Smooth muscle cell (in vitro differentiated cells): ENCODE results near the gene SP100. TPM values are rescaled to one million over a fixed set of nuclear protein-coding genes. Genes with fewer than 3 reads are reported as not detected.

Source experiments
- DNase-seq: peaks from one replicate; lab custom pipeline; 2025; ENCODE audit not compliant: unreplicated experiment; lab: John Stamatoyannopoulos, UW
- H2AFZ ChIP-seq: fragments of 200-600 bp; sonication (generic); 2 replicates; pipeline ENCODE4 v1.6.0; 2016; ENCODE audit warnings: antibody characterized with exemption, low read depth, mild to moderate bottlenecking
- H3F3A ChIP-seq: fragments of 200-600 bp; sonication (generic); 2 replicates; pipeline ENCODE4 v1.6.0; 2017; ENCODE audit warnings: antibody characterized with exemption, low read depth
- H3K27ac ChIP-seq: fragments of 200-600 bp; sonication (generic); 2 replicates; pipeline ENCODE4 v1.5.1; 2016; ENCODE audit warnings: low read depth, mild to moderate bottlenecking
- H3K27me3 ChIP-seq: fragments of 200-600 bp; sonication (generic); 2 replicates; pipeline ENCODE4 v1.6.1; 2016; ENCODE audit warnings: low read depth, mild to moderate bottlenecking
- H3K36me3 ChIP-seq: fragments of 200-600 bp; sonication (generic); 2 replicates; pipeline ENCODE4 v1.5.1; 2016; ENCODE audit warnings: low read depth
- H3K4me1 ChIP-seq: fragments of 200-600 bp; sonication (generic); 2 replicates; pipeline ENCODE4 v1.5.1; 2016; ENCODE audit warnings: low read depth
- H3K4me2 ChIP-seq: fragments of 200-600 bp; sonication (generic); 2 replicates; pipeline ENCODE4 v1.6.0; 2016; ENCODE audit warnings: mild to moderate bottlenecking
- H3K4me3 ChIP-seq: fragments of 200-600 bp; sonication (generic); 2 replicates; pipeline ENCODE4 v1.5.1; 2016; ENCODE audit warnings: mild to moderate bottlenecking
- H3K79me2 ChIP-seq: fragments of 200-600 bp; sonication (generic); 2 replicates; pipeline ENCODE4 v1.6.0; 2016; ENCODE audit warnings: low read depth, mild to moderate bottlenecking
- H3K9ac ChIP-seq: fragments of 200-600 bp; sonication (generic); 2 replicates; pipeline ENCODE4 v1.6.0; 2016; ENCODE audit warnings: low read depth
- H3K9me3 ChIP-seq: fragments of 200-600 bp; sonication (generic); replicated peaks from 2 replicates; pipeline ENCODE4 v1.5.1; 2016; ENCODE audit warnings: low read depth
- H4K20me1 ChIP-seq: fragments of 200-600 bp; sonication (generic); 2 replicates; pipeline ENCODE4 v1.6.0; 2016; ENCODE audit warnings: low read depth
- CTCF ChIP-seq: fragments of 200-600 bp; sonication (generic); IDR thresholded peaks from 2 replicates; pipeline ENCODE4 v1.5.1; 2017; ENCODE audit warnings: borderline replicate concordance, mild to moderate bottlenecking, antibody characterized with exemption; ENCODE audit not compliant: insufficient read depth, poor library complexity, severe bottlenecking
- WGBS: methylation state at CpG from one replicate; pipeline ENCODE4 v1.1.7; 2016; ENCODE audit warnings: low lambda C conversion rate; 5-methylcytosine and 5-hydroxymethylcytosine counted together
- polyA plus RNA-seq: library from polyadenylated mRNA; unstranded; fragments of >200 nt; fragmentation: Nextera tagmentation; extraction: Ambion mirVana; gene quantifications from 2 replicates; pipeline ENCODE4 v1.2.1, GENCODE V29; 2016
- total RNA-seq: library from RNA; depleted of rRNA; stranded (reverse); fragments of >200 nt; gene quantifications from 2 replicates; pipeline ENCODE4 v1.2.3, GENCODE V29; 2014

Gene SP100
- total and polyA plus RNA-seq, 2 experiments from 2014 or later = 14.7 to 15.5 TPM

GRCh38 chr2:230564805-230565779 is 149.1 kb downstream of the SP100 start:
- DNase-seq = no peak
- Histone ChIP-seq H3K9ac (no peak overlapping the region), H3K79me2 (no peaks in the 10 kb centered on the region), H2AFZ (no peak overlapping the region), H3K4me2 (no peak overlapping the region), H4K20me1 (no peaks in the 10 kb centered on the region), H3K9me3 (no peaks in the 10 kb centered on the region), H3F3A (no peaks in the 10 kb centered on the region), H3K4me1 (no peaks in the 10 kb centered on the region), H3K27ac (no peak overlapping the region), H3K36me3 (no peaks in the 10 kb centered on the region), H3K27me3 (no peaks in the 10 kb centered on the region), H3K4me3 (no peak overlapping the region)
- WGBS = 57% methylated on average over 11 of the region's 11 CpGs
- TF ChIP-seq CTCF = no peak

- H3K4me1 ChIP-seq = no peaks in the 10 kb centered on the region
- DNase-seq = no peak
- H3K27me3 ChIP-seq = no peaks in the 10 kb centered on the region
- no peak overlapping the region for H2AFZ ChIP-seq
- no peak overlapping the region for H3K9ac ChIP-seq
- no peaks in the 10 kb centered on the region for H3K79me2 ChIP-seq
- H3K9me3 ChIP-seq = no peaks in the 10 kb centered on the region
- H3K4me3 ChIP-seq = no peak overlapping the region
- no peaks in the 10 kb centered on the region for H3K36me3 ChIP-seq
- 72% methylated on average over 2 of the region's 2 CpGs for WGBS
- H3K4me2 ChIP-seq = no peak overlapping the region
- H3F3A ChIP-seq = no peaks in the 10 kb centered on the region
- TF ChIP-seq CTCF = no peak
- H4K20me1 ChIP-seq = no peaks in the 10 kb centered on the region
- H3K27ac ChIP-seq = no peak overlapping the region
These were observed 153.3 kb downstream of the SP100 start for GRCh38 chr2:230569298-230569697.

GRCh38 chr2:230570987-230571386 is 155.0 kb downstream of the SP100 start:
- no peaks in the 10 kb centered on the region for H4K20me1 ChIP-seq
- H3K4me2 ChIP-seq = no peak overlapping the region
- no peaks in the 10 kb centered on the region for H3K36me3 ChIP-seq
- no peaks in the 10 kb centered on the region for H3K27me3 ChIP-seq
- no peak for TF ChIP-seq CTCF
- no peak for DNase-seq
- WGBS = 82% methylated on average over 1 of the region's 1 CpG
- H3K9ac ChIP-seq = no peak overlapping the region
- no peaks in the 10 kb centered on the region for H3K79me2 ChIP-seq
- H2AFZ ChIP-seq = no peak overlapping the region
- no peaks in the 10 kb centered on the region for H3F3A ChIP-seq
- H3K4me3 ChIP-seq = no peak overlapping the region
- H3K27ac ChIP-seq = no peak overlapping the region
- no peaks in the 10 kb centered on the region for H3K4me1 ChIP-seq
- H3K9me3 ChIP-seq = no peaks in the 10 kb centered on the region
